HL-60 (cell line): ENCODE measurements around the gene DROSHA.

Experiments used
- DNase-seq, 2 experiments: peaks; one replicate each; pipeline ENCODE4 v3.0.0-alpha.2; 2010 to 2020; ENCODE audit warnings: low read depth in 1 of 2, low spot score in 1 of 2
- H3K27ac ChIP-seq: fragments of 250-450 bp; sonication (Bioruptor Pico); replicated peaks from 2 replicates; pipeline ENCODE4 v1.5.1; 2020; ENCODE audit warnings: mild to moderate bottlenecking, moderate library complexity
- H3K27me3 ChIP-seq: fragments of 250-450 bp; sonication (Bioruptor Pico); 2 replicates; pipeline ENCODE4 v1.5.1; 2021; ENCODE audit warnings: mild to moderate bottlenecking, moderate library complexity; ENCODE audit not compliant: insufficient read depth, poor library complexity, severe bottlenecking
- H3K4me3 ChIP-seq: replicated peaks from 2 replicates; pipeline ENCODE4 v1.5.1; 2011; ENCODE audit warnings: mild to moderate bottlenecking, control low read depth, low read length; ENCODE audit not compliant: insufficient read depth
- CTCF ChIP-seq: IDR thresholded peaks from one replicate; pipeline ENCODE4 v1.5.1; 2011; ENCODE audit warnings: low read length, control low read depth, inconsistent platforms; ENCODE audit not compliant: insufficient read depth
- GABPA ChIP-seq: IDR thresholded peaks from 2 replicates; pipeline ENCODE4 v1.6.1; 2012; ENCODE audit warnings: low read depth
- POLR2AphosphoS5 ChIP-seq: IDR thresholded peaks from 2 replicates; pipeline ENCODE4 v1.6.1; 2012; ENCODE audit warnings: low read depth
- REST ChIP-seq: IDR thresholded peaks from 2 replicates; pipeline ENCODE4 v1.6.1; 2012; ENCODE audit warnings: low read depth; ENCODE audit not compliant: insufficient replicate concordance
- SPI1 ChIP-seq: IDR thresholded peaks from 2 replicates; pipeline ENCODE4 v1.6.1; 2012; ENCODE audit warnings: low read depth, mild to moderate bottlenecking, borderline replicate concordance

DROSHA gene

GRCh38 chr5:31471040-31471439 lies 60.9 kb downstream of the DROSHA start:
- H3K27me3 ChIP-seq = no peaks in the 10 kb centered on the region
- H3K4me3 ChIP-seq = no peak overlapping the region
- no peak for DNase-seq
- no peak overlapping the region for H3K27ac ChIP-seq
- TF ChIP-seq POLR2AphosphoS5 = no peak
- TF ChIP-seq REST = no peak
- TF ChIP-seq GABPA = no peak
- TF ChIP-seq CTCF = no peak
- TF ChIP-seq SPI1 = no peak

- Histone ChIP-seq H3K27me3 (no peaks in the 10 kb centered on the region), H3K4me3 (no peak overlapping the region), H3K27ac (no peak overlapping the region)
- DNase-seq = no peak
- TF ChIP-seq POLR2AphosphoS5 (no peak), CTCF (no peak), SPI1 (no peak), REST (no peak), GABPA (no peak)
These were observed 61.3 kb downstream of the DROSHA start for GRCh38 chr5:31470608-31471007.

- Histone ChIP-seq H3K4me3 (no peak overlapping the region), H3K27ac (no peak overlapping the region), H3K27me3 (no peaks in the 10 kb centered on the region)
- DNase-seq = no peak
- TF ChIP-seq REST (no peak), GABPA (no peak), POLR2AphosphoS5 (no peak)
These were observed 62.0 kb downstream of the DROSHA start for GRCh38 chr5:31469886-31470285.

GRCh38 chr5:31469466-31469865 lies 62.4 kb downstream of the DROSHA start:
- no peak for TF ChIP-seq SPI1
- TF ChIP-seq POLR2AphosphoS5 = no peak
- TF ChIP-seq CTCF = no peak
- no peak for TF ChIP-seq GABPA
- no peak for TF ChIP-seq REST
- DNase-seq = no peak
- Histone ChIP-seq H3K27me3 (no peaks in the 10 kb centered on the region), H3K27ac (no peak overlapping the region), H3K4me3 (no peak overlapping the region)
